GM19025 (cell line): Measurements from ENCODE around the gene CD40LG.

Source experiments
- ATAC-seq: cut with Tn5 transposase; IDR thresholded peaks from one replicate; pipeline ENCODE4 v1.9.1; 2021; ENCODE audit warnings: mild to moderate bottlenecking, low read depth, moderate library complexity; ENCODE audit not compliant: unreplicated experiment

CD40LG gene

DNA sequence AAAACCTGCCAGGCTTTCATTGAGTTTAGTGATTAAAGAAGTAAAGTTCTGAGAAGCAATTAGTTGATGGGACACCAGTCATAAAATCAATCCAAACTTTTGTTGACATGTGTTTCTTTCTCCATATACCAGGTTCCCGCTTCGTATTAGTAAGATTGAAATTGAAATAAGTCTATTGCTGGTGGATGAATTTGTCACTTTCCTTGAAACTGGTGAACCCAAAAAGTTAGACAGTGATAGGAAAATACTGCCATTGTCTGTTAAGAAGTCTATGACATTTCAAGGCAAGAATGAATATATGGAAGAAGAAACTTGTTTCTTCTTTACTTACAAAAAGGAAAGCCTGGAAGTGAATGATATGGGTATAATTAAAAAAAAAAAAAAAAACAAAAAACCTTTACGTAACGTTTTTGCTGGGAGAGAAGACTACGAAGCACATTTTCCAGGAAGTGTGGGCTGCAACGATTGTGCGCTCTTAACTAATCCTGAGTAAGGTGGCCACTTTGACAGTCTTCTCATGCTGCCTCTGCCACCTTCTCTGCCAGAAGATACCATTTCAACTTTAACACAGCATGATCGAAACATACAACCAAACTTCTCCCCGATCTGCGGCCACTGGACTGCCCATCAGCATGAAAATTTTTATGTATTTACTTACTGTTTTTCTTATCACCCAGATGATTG is at the start of gene CD40LG:
Gene CD40LG (plus strand): TSS at position 482 of the 684 bp plus-strand sequence. CDS start 91 bp downstream, at position 573.
- ATAC-seq, result no peak

- no peak for ATAC-seq
These were observed 49.3 kb upstream of the CD40LG start for GRCh38 chrX:136598631-136599030.

- no peak for ATAC-seq
These were observed 47.9 kb upstream of the CD40LG start for GRCh38 chrX:136600059-136600458.

- no peak for ATAC-seq
These were observed 40.7 kb upstream of the CD40LG start for GRCh38 chrX:136607236-136607635.

DNA sequence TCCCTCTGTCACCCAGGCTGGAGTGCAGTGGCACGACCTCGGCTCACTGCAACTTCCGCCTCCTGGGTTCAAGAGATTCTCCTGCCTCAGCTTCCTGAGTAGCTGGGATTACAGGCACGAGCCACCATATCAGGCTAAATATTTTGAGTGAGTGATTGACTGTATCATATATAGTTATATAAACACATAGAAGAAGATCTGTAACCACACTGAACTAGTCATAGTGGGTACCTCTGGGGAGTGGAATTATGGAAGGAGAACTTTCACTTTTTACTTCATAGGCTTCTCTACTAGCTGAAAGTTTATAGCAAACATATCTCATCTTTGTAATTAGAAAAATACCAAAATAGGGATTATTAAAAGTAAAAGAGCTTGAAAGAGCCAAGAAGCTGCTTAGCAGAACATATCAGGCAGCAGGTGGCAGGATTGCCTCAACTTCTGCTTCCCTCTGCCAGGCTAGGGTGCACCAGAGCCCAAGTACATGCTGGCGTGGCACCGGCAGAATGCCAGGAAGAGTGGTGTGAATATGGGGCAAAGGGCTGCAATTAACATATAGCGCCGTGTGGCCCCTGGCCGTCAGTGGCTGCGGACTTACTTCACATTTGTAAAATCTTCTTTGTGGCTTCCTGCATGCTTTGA is 39.5 kb upstream of the CD40LG start:
- ATAC-seq, result peak; percentile 55

GRCh38 chrX:136616987-136617685 is 30.8 kb upstream of the CD40LG start:
- peak; percentile 49 for ATAC-seq

GRCh38 chrX:136619899-136620505 is 28.0 kb upstream of the CD40LG start:
- no peak for ATAC-seq

GRCh38 chrX:136620780-136621179 is 27.2 kb upstream of the CD40LG start:
- no peak for ATAC-seq

- no peak for ATAC-seq
These were observed 25.4 kb upstream of the CD40LG start for GRCh38 chrX:136622568-136622967.

GRCh38 chrX:136623396-136623795 is 24.6 kb upstream of the CD40LG start:
- ATAC-seq, result no peak

GRCh38 chrX:136625246-136625645 is 22.7 kb upstream of the CD40LG start:
- no peak for ATAC-seq

DNA sequence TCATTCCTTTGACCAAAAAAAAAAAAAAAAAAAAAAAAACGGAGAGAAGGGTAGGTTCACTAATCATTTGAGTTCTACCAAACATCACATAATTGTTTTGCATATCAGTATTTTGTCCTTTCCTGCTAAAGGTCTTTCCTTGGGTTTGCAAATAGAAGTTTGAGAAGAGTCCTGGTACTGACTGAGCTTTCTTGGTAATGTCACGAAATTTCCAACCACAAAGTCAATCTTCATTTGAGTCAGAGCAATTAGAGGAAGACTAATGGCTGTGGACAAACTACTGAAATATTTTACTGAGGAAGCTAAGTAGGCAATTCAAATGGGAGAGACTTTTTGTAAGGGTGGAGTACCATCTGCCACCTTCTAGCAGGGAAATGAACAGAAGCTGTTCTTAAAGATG is 21.7 kb upstream of the CD40LG start:
- ATAC-seq, result no peak

- ATAC-seq, result no peak
These were observed 21.1 kb upstream of the CD40LG start for GRCh38 chrX:136626891-136627290.

GRCh38 chrX:136627409-136627808 is 20.5 kb upstream of the CD40LG start:
- ATAC-seq, result no peak

DNA sequence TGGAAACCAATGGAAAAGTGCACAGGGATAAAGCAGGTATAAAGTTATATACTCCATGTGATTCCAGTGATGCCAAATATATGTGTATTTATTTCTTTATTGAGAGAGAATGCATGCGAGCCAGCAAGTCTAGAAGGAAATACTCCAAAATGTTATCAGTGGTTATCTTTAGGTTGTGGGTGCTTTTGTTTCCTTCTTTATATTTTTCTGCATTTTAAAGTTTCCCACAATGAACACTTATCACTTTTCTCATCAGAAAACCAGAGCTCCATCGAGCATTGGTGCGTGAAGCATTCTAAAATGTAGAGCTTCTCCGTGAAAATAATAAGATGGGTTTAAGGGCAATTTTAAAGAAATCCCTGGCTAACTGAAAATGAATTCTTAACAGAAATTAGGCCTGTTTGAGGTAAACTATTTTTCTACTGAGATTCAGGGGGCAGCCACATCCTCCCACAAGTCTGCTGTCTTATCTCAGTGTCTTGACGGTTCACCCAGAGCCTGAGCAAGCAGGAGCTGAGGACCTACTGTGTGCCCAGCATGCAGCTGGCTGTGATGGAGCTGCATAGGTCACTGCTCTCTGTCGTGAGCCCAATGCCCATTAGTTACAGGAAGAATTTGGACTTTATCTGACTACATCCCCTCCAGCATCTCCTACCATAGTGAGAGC is 18.7 kb upstream of the CD40LG start:
- ATAC-seq, result no peak

GRCh38 chrX:136630881-136631280 is 17.1 kb upstream of the CD40LG start:
- ATAC-seq, result no peak

- no peak for ATAC-seq
These were observed 12.7 kb upstream of the CD40LG start for GRCh38 chrX:136635235-136635634.

- no peak for ATAC-seq
These were observed 11.8 kb upstream of the CD40LG start for GRCh38 chrX:136636121-136636520.

- no peak for ATAC-seq
These were observed 8.3 kb upstream of the CD40LG start for GRCh38 chrX:136639506-136640176.

GRCh38 chrX:136643243-136643642 is 4.7 kb upstream of the CD40LG start:
- no peak for ATAC-seq
